LNCaP clone FGC (cell line): ENCODE measurements around the gene CDH12.
A peak's percentile ranks its signal among the peaks of the same experiment; 100 is the strongest.

Source experiments
- DNase-seq: peaks from one replicate; pipeline ENCODE4 v3.0.0-alpha.2; 2011; ENCODE audit warnings: low read depth
- H3K4me3 ChIP-seq: 2 replicates; pipeline ENCODE4 v1.5.1; 2011; ENCODE audit warnings: mild to moderate bottlenecking, low read depth, low read length, control low read depth
- CTCF ChIP-seq: IDR thresholded peaks from 2 replicates; pipeline ENCODE4 v1.5.1; 2012; ENCODE audit warnings: mild to moderate bottlenecking; ENCODE audit not compliant: control insufficient read depth, insufficient read depth; ENCODE audit errors: extremely low read depth

The CDH12 gene

GRCh38 chr5:22710660-22711059 is 142.5 kb downstream of the CDH12 start:
- no peak for DNase-seq
- no peak for TF ChIP-seq CTCF
- H3K4me3 ChIP-seq = no peak overlapping the region

DNA sequence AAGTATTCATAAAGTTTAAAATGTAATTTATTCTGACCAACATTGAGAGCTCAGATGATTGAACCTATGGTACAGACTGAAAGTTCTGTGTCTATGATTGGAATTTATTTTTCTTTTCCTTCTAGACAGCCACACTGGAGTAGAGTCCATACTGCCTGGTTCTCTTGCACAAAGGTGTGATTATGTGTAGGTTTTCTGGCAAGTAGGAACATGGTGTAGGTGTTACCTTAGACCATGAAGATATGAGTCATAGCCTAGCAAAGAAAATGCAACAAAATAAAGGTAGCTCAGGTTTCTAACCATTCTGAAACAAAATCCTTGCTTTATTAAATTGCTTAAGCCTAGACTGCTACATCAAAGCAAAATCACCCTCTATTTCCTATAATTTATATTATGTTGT is 143.4 kb downstream of the CDH12 start:
- H3K4me3 ChIP-seq = no peak overlapping the region
- DNase-seq = no peak
- no peak for TF ChIP-seq CTCF

DNA sequence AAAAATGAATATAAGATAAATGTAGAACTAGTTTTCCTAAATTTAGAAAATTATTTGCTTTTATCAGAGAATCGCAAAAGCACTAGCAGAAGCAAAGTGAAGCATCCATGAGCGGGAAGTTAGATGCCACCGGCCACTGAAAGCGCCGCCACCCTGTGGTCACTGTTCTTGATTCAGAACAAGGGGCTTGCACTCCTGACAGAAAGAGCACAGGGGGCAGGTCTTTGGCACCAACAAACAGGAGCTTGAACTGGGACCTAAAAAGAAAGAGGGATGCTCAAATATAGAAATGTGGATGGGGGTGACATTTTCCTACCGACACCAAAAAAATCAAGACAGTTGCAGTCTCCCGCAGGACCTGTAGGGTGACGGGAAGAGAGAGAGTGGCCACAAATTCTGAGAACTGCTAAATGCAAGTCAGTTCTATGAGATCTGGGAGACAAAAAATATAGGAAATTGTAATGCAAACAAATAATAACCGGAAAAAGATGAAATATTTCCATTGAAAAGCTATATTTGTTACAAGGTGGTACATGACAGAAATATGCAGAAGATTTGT is 144.3 kb downstream of the CDH12 start:
- TF ChIP-seq CTCF = no peak
- DNase-seq = no peak
- H3K4me3 ChIP-seq = no peak overlapping the region

GRCh38 chr5:22706901-22707300 is 146.2 kb downstream of the CDH12 start:
- no peak for DNase-seq
- no peak overlapping the region for H3K4me3 ChIP-seq
- no peak for TF ChIP-seq CTCF

DNA sequence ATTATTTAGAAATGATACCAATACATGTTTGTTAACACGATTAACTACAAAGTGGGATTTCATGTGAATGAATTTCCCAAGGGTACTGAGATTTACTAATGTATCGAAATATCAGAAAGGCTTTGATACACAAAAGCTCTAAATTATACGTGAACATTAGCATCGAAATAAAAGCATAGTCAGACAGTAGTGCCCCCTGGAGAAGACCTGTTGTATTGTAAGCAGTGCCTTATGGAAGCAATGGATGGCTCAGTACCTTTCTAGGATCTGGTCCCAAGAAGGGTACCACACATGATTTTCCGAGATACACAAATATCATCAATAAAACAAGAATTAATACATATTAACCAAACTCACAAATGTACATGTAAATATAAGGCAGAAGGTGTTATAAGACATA is 153.8 kb downstream of the CDH12 start:
- no peak overlapping the region for H3K4me3 ChIP-seq

GRCh38 chr5:22693121-22693520 is 160.0 kb downstream of the CDH12 start:
- no peak for DNase-seq
- no peak for TF ChIP-seq CTCF
- no peak overlapping the region for H3K4me3 ChIP-seq

More for the DNA sequence above, 153.8 kb downstream of the CDH12 start:
- no peak for DNase-seq
- TF ChIP-seq CTCF = peak; percentile 22; the same call in 1 of the 2 replicates

- TF ChIP-seq CTCF = no peak
- H3K4me3 ChIP-seq = no peak overlapping the region
Observed at GRCh38 chr5:22683050-22683449, 170.1 kb downstream of the CDH12 start.

More at GRCh38 chr5:22683050-22683449, 170.1 kb downstream of the CDH12 start:
- DNase-seq = no peak
